T-helper 1 cell treated with Interleukin-12 subunit alpha and Interleukin-12 subunit beta and Interleukin-4 antibody, amounts not matched to agents 30 ng/mL and 1 ng/mL, for 36 hours (primary cell): ENCODE measurements around the gene CAV1. TPM values are rescaled to one million over a fixed set of nuclear protein-coding genes. Genes with fewer than 3 reads are reported as not detected.

Experiments used
- intact Hi-C: fragments of 100-400 bp; cut with micrococcal nuclease; formaldehyde crosslinking; loops from one replicate; pipeline ENCODE4 v1.15.1; 2024
- total RNA-seq: library from RNA; stranded (reverse); gene quantifications from 2 replicates; pipeline ENCODE4 v1.2.3, GENCODE V29; 2022

CAV1 gene
- total RNA-seq, 1 donor from 2014 or later: 0.29 TPM

DNA sequence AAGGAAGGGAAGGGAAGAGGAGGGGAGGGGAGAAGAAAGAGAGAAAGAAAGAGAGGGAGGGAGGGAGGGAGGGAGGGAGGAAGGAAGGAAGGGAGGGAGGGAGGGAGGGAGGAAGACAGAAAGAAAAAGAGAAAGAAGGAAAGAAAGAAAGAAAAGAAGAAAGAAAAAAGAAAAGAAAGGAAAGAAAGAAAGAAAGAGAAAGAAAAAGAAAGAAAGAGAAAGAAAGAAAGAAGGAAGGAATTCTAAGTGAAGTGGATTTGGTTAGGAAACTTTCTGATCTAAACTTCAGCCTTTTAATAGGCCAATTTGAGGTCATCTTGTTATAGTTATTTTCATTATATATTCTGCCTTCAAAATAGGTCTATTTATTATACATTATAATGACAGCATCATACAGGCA lies 21.0 kb upstream of the CAV1 start:
- intact Hi-C loops: no loop called here

GRCh38 chr7:116505278-116505677 lies 19.6 kb upstream of the CAV1 start:
- intact Hi-C loops: no loop called here

- intact Hi-C loops: no loop called here
Observed at GRCh38 chr7:116505823-116506222, 19.0 kb upstream of the CAV1 start.

GRCh38 chr7:116509982-116510579 lies 14.8 kb upstream of the CAV1 start:
- intact Hi-C loops: loop anchor here (2.0 kb wide), 1 partner anchor 15 kb away; the partner anchor contains the start of gene CAV1

DNA sequence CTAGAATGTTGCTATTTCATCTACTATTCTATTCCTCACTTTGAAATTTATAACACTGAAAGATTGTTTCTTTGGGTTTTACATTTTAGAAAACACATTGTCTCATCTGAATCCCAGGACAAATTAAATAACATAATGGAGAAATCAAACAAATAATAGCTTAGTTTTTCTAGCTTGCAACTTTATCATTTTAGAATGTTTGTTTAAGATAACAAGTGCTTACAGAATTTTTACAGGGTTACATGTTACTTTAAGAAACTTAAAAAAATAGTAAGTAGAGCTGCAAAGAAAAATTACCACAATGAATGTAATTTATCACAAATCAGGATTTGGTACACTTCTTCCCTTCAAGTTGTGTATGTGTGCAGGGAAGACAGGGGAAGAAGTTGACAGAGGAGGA lies 14.0 kb upstream of the CAV1 start:
- intact Hi-C loops: loop anchor here (1.0 to 2.0 kb wide), 2 partner anchors 10 to 14 kb away; partner anchors contain the start of gene CAV1

DNA sequence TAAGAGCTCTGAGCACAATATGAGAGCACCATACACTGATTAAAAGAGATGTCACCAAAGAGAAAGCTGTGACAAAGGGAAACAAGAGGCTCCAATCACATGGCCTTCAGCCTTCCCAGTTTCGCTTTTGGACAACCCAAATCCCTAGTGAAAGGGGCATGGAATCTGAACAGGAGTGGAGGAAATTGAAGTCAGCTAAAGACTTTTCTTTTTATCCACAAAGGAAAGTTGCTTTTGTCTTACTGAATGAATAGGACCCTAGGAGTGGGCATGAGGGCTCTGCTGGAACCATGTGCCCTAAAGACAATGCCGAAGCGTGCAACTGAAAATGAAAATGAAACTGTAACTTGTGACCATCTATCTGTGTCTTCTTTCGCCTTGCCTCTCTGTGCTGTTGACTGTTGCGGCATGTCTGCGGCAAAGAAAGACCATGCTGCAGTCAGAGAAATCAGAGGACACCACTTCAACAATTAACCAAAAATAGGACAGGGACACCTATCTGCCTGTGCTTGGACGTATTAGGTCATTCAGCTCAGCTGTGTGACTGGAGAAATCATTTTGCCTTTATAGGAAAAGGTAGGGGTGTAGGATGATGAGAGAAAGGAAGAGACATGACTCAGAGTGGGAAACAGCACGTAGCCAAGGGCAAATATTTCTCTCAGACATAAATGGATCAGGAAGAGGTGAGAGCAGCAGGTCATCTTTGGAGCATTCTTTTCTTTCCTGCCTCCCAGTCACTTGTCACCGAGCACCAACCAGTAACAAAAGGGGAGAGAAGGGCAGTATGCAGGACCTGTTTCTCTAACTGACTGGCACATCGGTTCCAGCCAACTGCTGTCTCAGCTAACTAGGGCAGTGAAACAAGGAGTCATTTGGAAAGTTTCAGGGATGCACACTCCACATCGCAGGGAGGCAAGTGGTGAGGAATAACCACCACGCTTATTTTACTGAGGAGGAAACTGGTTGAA lies 13.0 kb upstream of the CAV1 start:
- intact Hi-C loops: loop anchor here (1.0 to 2.0 kb wide), 2 partner anchors 12 to 13 kb away; partner anchors contain the start of gene CAV1

GRCh38 chr7:116512520-116513188 lies 12.2 kb upstream of the CAV1 start:
- intact Hi-C loops: no loop called here

GRCh38 chr7:116515584-116515983 lies 9.3 kb upstream of the CAV1 start:
- intact Hi-C loops: no loop called here

DNA sequence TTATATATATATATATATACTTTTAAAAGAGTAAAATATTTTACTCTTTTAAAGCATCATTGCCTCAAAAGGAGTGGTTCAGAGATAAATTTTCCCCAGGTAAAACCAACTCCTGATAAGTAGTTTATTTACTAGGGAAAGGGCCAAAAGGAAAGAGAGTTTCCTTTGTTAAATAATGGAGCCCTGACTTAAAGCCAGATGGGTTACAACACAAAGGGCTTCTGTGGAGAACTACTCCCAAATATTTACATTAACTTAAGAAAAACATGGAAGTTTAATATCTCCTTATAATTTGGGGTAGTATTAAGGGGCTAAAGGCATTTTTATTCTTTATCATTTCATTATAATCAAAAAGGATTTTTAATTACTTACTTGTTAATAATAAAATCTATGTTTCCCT lies 8.5 kb upstream of the CAV1 start:
- intact Hi-C loops: no loop called here

GRCh38 chr7:116517626-116518025 lies 7.2 kb upstream of the CAV1 start:
- intact Hi-C loops: no loop called here

GRCh38 chr7:116518961-116519360 lies 5.9 kb upstream of the CAV1 start:
- intact Hi-C loops: no loop called here

- intact Hi-C loops: no loop called here
Observed at GRCh38 chr7:116521046-116521664, 3.7 kb upstream of the CAV1 start.

DNA sequence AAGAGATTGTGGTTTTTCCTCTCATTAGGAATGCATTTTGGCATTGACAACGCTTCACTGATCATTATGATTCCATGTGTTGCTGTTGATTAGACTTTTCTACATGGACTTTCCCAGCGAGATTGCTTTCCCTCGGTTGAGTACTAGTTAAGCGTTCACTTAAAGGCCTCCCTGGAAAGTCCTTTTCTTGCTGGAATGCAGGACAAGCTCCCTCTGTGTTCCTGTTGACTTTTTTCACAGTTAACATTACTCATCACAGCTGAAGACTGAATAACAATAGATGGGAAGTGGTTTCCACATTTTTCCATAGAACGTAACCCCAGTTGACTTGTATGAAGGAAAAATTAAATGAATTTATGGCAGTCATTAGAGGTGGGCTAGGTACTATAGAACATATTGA lies 2.6 kb upstream of the CAV1 start:
- intact Hi-C loops: no loop called here

DNA sequence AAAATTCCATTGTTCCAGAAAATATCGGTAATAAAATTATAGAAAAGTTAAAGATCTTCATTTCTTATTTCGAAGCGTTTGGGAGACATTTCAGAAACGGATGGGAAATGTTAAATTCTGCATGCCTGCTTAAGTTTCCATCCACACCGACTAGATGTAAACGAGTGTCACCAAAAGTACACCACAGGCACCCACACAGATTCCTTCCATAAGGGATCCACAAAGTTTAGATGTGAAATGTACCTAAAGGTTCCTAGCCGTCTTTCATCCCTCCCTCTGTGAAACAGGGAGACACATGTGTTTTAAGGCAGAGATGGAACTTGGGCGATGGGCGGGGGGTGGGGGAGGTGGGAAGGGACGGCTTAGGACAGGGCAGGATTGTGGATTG lies 621 bp upstream of the CAV1 start:
- intact Hi-C loops: loop anchor here (1.0 to 2.0 kb wide), 2 partner anchors 13 to 24 kb away; no protein-coding TSS in a partner anchor

- intact Hi-C loops: loop anchor here (2.0 to 5.0 kb wide), 2 partner anchors 15 to 337 kb away; partner anchors contain the start of gene CAPZA2
Observed at GRCh38 chr7:116525298-116525912, 569 bp downstream of the CAV1 start.

DNA sequence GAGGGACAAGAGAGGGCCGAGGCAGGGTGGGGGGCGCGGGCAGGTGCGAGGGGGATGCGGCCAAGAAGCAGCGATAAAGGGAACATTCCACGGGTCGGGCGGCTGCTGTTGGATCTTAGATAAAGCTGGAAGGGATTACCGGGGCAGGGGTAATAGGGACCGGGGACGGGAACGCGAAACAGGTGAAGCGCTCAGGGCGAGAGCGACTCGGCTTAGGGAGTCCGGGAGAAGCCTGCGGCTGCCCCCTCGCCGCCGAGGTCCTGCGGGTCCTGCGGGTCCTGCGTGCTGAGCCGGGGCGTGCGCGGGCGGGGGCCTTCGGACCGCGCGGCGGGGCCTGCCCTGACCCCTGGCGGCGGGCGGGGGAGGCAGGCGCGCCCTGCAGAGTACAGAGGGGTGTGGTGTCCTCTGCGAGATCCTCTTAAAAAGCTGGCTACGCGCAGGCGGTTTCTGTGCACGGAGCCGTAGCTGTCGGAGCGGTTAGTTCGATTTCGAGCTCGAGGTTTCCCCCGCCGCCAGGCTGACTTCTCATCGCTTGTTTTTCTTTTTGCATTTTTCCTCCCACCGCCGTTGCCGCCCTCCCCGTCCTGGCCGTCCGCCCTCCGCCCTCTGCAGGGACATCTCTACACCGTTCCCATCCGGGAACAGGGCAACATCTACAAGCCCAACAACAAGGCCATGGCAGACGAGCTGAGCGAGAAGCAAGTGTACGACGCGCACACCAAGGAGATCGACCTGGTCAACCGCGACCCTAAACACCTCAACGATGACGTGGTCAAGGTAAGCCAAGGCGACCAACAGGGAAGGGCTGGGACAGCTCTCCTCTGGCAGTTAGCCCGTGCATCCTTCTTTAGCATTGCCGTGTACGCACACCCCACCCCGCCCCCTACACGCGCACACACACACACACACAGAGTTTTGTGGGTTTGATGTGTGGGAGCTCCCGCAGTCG lies 1.4 kb downstream of the CAV1 start:
- intact Hi-C loops: loop anchor here (1.0 to 5.0 kb wide), 8 partner anchors 15 to 388 kb away; partner anchors contain the start of gene CAPZA2

- intact Hi-C loops: loop anchor here (1.0 to 5.0 kb wide), 7 partner anchors 62 to 389 kb away; partner anchors contain the start of gene CAPZA2
Observed at GRCh38 chr7:116526897-116527296, 2.1 kb downstream of the CAV1 start.

DNA sequence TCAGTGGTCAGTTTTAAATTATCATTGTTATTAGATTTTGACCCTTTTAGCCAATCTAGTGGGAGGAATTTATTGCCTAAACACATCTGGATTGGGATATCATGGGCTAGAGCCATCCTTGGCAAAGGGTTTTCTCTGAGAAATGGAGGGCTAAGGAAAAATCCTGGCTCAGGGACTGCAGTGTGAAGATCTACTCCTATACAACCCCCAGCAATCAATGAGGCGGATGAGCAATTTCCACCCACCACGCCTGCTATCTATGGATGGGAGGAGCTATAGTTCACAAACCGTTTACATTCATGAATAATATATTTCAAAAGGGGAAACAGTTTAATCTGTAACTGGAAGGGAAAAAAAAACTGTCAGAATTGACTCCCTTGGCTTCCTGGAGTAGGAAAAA lies 2.7 kb downstream of the CAV1 start:
- intact Hi-C loops: loop anchor here (2.0 to 5.0 kb wide), 3 partner anchors 61 to 335 kb away; partner anchors contain the start of gene CAPZA2
